ENCODE data around the gene IGF2.
"Not testable (repeated sequence)": the region's sequence is repeated elsewhere in the genome, so short reads cannot be mapped to it uniquely, and the experiment has no call there.

Gene IGF2

GRCh38 chr11:2139123-2139521 lies at the start of gene IGF2:
Gene IGF2 (minus strand): TSS chr11:2139389. CDS start chr11:2135523, 3,866 bp downstream.
- DNase-seq: no peak

- no peak for DNase-seq
Measured at GRCh38 chr11:2188745-2189144, 49.6 kb upstream of the IGF2 start.

GRCh38 chr11:2187280-2187707 lies 48.1 kb upstream of the IGF2 start:
- no peak for DNase-seq

- peak; percentile 28 for DNase-seq
Measured at GRCh38 chr11:2186669-2187279, 47.6 kb upstream of the IGF2 start.

GRCh38 chr11:2185324-2186085 lies 46.3 kb upstream of the IGF2 start:
- no peak for DNase-seq

- DNase-seq: no peak
Measured at GRCh38 chr11:2182692-2183474, 43.7 kb upstream of the IGF2 start.

- no peak for DNase-seq
Measured at GRCh38 chr11:2182075-2182474, 42.9 kb upstream of the IGF2 start.

GRCh38 chr11:2180789-2181370 lies 41.7 kb upstream of the IGF2 start:
- no peak for DNase-seq

GRCh38 chr11:2180347-2180746 lies 41.2 kb upstream of the IGF2 start:
- DNase-seq: no peak

GRCh38 chr11:2179516-2179915 lies 40.3 kb upstream of the IGF2 start:
- no peak for DNase-seq

- DNase-seq: no peak
Measured at GRCh38 chr11:2178906-2179494, 39.8 kb upstream of the IGF2 start.

GRCh38 chr11:2178055-2178773 lies 39.0 kb upstream of the IGF2 start:
- DNase-seq: not testable (repeated sequence)

GRCh38 chr11:2177076-2177475 lies 37.9 kb upstream of the IGF2 start:
- no peak for DNase-seq

- DNase-seq: no peak
Measured at GRCh38 chr11:2176389-2176900, 37.3 kb upstream of the IGF2 start.

- no peak for DNase-seq
Measured at GRCh38 chr11:2175659-2176058, 36.5 kb upstream of the IGF2 start.

GRCh38 chr11:2174361-2174760 lies 35.2 kb upstream of the IGF2 start:
- no peak for DNase-seq

- DNase-seq: no peak
Measured at GRCh38 chr11:2173761-2174160, 34.6 kb upstream of the IGF2 start.

GRCh38 chr11:2173150-2173693 lies 34.0 kb upstream of the IGF2 start:
- DNase-seq: no peak

GRCh38 chr11:2172676-2173075 lies 33.5 kb upstream of the IGF2 start:
- DNase-seq: no peak

GRCh38 chr11:2171591-2172003 lies 32.4 kb upstream of the IGF2 start, which contains the start of gene TH:
Gene TH (minus strand): TSS chr11:2171815. CDS start chr11:2171786, 29 bp downstream.
- no peak for DNase-seq
